OCI-LY1 (cell line): ENCODE data around the gene DNAJB12.
"Not testable (repeated sequence)": the region's sequence is repeated elsewhere in the genome, so short reads cannot be mapped to it uniquely, and the experiment has no call there.

ENCODE experiments used
- H2AFZ ChIP-seq: fragments of 200-600 bp; sonication (generic), shearing (Covaris generic); 2 replicates; pipeline ENCODE4 v1.6.0; 2014; ENCODE audit warnings: antibody characterized with exemption, mild to moderate bottlenecking, low read length
- H3F3A ChIP-seq: fragments of 200-600 bp; sonication (generic), shearing (Covaris generic); 2 replicates; pipeline ENCODE4 v1.6.0; 2014; ENCODE audit warnings: mild to moderate bottlenecking, antibody characterized with exemption, low read length, moderate library complexity; ENCODE audit not compliant: insufficient read depth
- H3K27ac ChIP-seq: fragments of 200-600 bp; sonication (generic); 2 replicates; pipeline ENCODE4 v1.5.1; 2014; ENCODE audit warnings: low read length, mixed run types, mild to moderate bottlenecking, low read depth; ENCODE audit not compliant: poor library complexity, severe bottlenecking
- H3K27me3 ChIP-seq: fragments of 200-600 bp; sonication (generic); 2 replicates; pipeline ENCODE4 v1.6.0; 2014; ENCODE audit warnings: antibody characterized with exemption, mild to moderate bottlenecking, low read length, moderate library complexity; ENCODE audit not compliant: insufficient read depth
- H3K36me3 ChIP-seq: fragments of 200-600 bp; sonication (generic); 2 replicates; pipeline ENCODE4 v1.6.1; 2014; ENCODE audit warnings: mild to moderate bottlenecking, antibody characterized with exemption, low read length, moderate library complexity, mixed read lengths; ENCODE audit not compliant: insufficient read depth
- H3K4me1 ChIP-seq: fragments of 200-600 bp; sonication (generic); 2 replicates; pipeline ENCODE4 v1.5.1; 2014; ENCODE audit warnings: mild to moderate bottlenecking, low read length, moderate library complexity; ENCODE audit not compliant: insufficient read depth, severe bottlenecking
- H3K4me2 ChIP-seq: fragments of 200-600 bp; sonication (generic), shearing (Covaris generic); 2 replicates; pipeline ENCODE4 v1.6.1; 2014; ENCODE audit warnings: low read length
- H3K4me3 ChIP-seq: fragments of 200-600 bp; sonication (generic); 2 replicates; pipeline ENCODE4 v1.5.1; 2014; ENCODE audit warnings: low read length, low read depth, mild to moderate bottlenecking, mixed read lengths; ENCODE audit not compliant: poor library complexity, severe bottlenecking
- H3K79me2 ChIP-seq: fragments of 200-600 bp; shearing (Covaris generic); 2 replicates; pipeline ENCODE4 v1.6.1; 2016; ENCODE audit warnings: mixed run types, low read length, mixed read lengths; ENCODE audit not compliant: insufficient read depth
- H3K9ac ChIP-seq: fragments of 200-600 bp; sonication (generic), shearing (Covaris generic); 2 replicates; pipeline ENCODE4 v1.6.1; 2014; ENCODE audit warnings: mild to moderate bottlenecking, low read length, mixed read lengths
- H3K9me2 ChIP-seq: fragments of 200-600 bp; sonication (generic), shearing (Covaris generic); 2 replicates; pipeline ENCODE4 v1.6.1; 2014; ENCODE audit warnings: low read depth, mild to moderate bottlenecking, low read length, mixed read lengths
- H3K9me3 ChIP-seq: fragments of 200-600 bp; shearing (Covaris generic); 2 replicates; pipeline ENCODE4 v1.6.1; 2014; ENCODE audit warnings: low read length, mixed read lengths
- H4K20me1 ChIP-seq: fragments of 200-600 bp; sonication (generic), shearing (Covaris generic); 2 replicates; pipeline ENCODE4 v1.6.0; 2016; ENCODE audit warnings: mild to moderate bottlenecking, low read length; ENCODE audit not compliant: insufficient read depth
- EZH2 ChIP-seq: fragments of 200-600 bp; sonication (generic), shearing (Covaris generic); IDR thresholded peaks from 2 replicates; pipeline ENCODE4 v1.8.0; 2017; ENCODE audit warnings: borderline replicate concordance, mixed run types, mild to moderate bottlenecking, antibody characterized with exemption, low read length, moderate library complexity, mixed read lengths
- TF ChIP-seq, protein P1 (sequence below): fragments of 200-600 bp; sonication (generic), shearing (Covaris generic); IDR thresholded peaks from 2 replicates; pipeline ENCODE4 v1.5.1; 2017; ENCODE audit warnings: mild to moderate bottlenecking, antibody characterized with exemption, low read length, moderate library complexity, mixed read lengths

The DNAJB12 gene

GRCh38 chr10:72388062-72388461 lies 33.3 kb upstream of the DNAJB12 start:
- peaks cover 8% of the 10 kb centered on the region for H3K4me1 ChIP-seq
- no peaks in the 10 kb centered on the region for H3K36me3 ChIP-seq
- no peak overlapping the region for H3K27ac ChIP-seq
- H3K9ac ChIP-seq, result no peak overlapping the region
- H3K79me2 ChIP-seq, result no peaks in the 10 kb centered on the region
- TF ChIP-seq, protein P1, sequence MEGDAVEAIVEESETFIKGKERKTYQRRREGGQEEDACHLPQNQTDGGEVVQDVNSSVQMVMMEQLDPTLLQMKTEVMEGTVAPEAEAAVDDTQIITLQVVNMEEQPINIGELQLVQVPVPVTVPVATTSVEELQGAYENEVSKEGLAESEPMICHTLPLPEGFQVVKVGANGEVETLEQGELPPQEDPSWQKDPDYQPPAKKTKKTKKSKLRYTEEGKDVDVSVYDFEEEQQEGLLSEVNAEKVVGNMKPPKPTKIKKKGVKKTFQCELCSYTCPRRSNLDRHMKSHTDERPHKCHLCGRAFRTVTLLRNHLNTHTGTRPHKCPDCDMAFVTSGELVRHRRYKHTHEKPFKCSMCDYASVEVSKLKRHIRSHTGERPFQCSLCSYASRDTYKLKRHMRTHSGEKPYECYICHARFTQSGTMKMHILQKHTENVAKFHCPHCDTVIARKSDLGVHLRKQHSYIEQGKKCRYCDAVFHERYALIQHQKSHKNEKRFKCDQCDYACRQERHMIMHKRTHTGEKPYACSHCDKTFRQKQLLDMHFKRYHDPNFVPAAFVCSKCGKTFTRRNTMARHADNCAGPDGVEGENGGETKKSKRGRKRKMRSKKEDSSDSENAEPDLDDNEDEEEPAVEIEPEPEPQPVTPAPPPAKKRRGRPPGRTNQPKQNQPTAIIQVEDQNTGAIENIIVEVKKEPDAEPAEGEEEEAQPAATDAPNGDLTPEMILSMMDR, result no peak
- no peak for TF ChIP-seq EZH2
- H3K4me3 ChIP-seq, result no peak overlapping the region
- no peaks in the 10 kb centered on the region for H3K9me2 ChIP-seq
- H3K9me3 ChIP-seq, result no peaks in the 10 kb centered on the region
- H3K4me2 ChIP-seq, result no peak overlapping the region
- no peak overlapping the region for H2AFZ ChIP-seq
- no peaks in the 10 kb centered on the region for H3F3A ChIP-seq
- no peaks in the 10 kb centered on the region for H4K20me1 ChIP-seq
- H3K27me3 ChIP-seq, result no peaks in the 10 kb centered on the region

- H3K9me3 ChIP-seq, result no peaks in the 10 kb centered on the region
- no peaks in the 10 kb centered on the region for H3F3A ChIP-seq
- H3K36me3 ChIP-seq, result no peaks in the 10 kb centered on the region
- no peak for TF ChIP-seq EZH2
- TF ChIP-seq, protein P1, result no peak
- no peak overlapping the region for H3K27ac ChIP-seq
- H3K27me3 ChIP-seq, result no peaks in the 10 kb centered on the region
- H3K4me2 ChIP-seq, result no peak overlapping the region
- H3K9me2 ChIP-seq, result no peaks in the 10 kb centered on the region
- H3K4me3 ChIP-seq, result no peak overlapping the region
- H3K79me2 ChIP-seq, result no peaks in the 10 kb centered on the region
- no peaks in the 10 kb centered on the region for H4K20me1 ChIP-seq
- no peak overlapping the region for H3K9ac ChIP-seq
- H2AFZ ChIP-seq, result no peak overlapping the region
- peaks cover 8% of the 10 kb centered on the region for H3K4me1 ChIP-seq
Observed at GRCh38 chr10:72386916-72387586, 32.3 kb upstream of the DNAJB12 start.

DNA sequence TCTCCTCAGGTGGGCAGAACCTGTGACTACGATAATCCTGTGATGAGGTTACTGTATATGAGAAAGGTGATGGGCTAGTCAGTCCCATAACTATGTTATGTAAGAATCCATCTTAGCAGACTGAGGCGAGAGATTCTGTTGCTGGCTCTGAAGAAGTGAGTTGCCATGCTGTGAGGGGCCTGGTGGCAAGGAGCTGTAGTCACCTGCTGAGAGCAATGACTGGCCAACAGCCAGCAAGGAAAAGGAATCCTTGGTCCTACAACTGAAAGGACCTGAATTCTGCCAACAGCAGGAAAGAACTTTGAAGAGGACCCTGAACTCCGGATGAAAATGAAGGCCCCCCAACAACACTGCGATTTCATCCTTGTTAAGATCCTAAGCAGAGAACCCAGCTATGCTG lies 31.0 kb upstream of the DNAJB12 start:
- Histone ChIP-seq H4K20me1 (no peaks in the 10 kb centered on the region), H3K4me3 (no peak overlapping the region), H3K36me3 (no peaks in the 10 kb centered on the region), H3K9me2 (no peaks in the 10 kb centered on the region), H3F3A (no peaks in the 10 kb centered on the region), H2AFZ (no peak overlapping the region), H3K4me1 (peaks cover 8% of the 10 kb centered on the region), H3K79me2 (no peaks in the 10 kb centered on the region), H3K9me3 (no peaks in the 10 kb centered on the region), H3K4me2 (no peak overlapping the region), H3K9ac (no peak overlapping the region), H3K27ac (no peak overlapping the region), H3K27me3 (no peaks in the 10 kb centered on the region)
- TF ChIP-seq, protein P1, result no peak
- TF ChIP-seq EZH2, result no peak

DNA sequence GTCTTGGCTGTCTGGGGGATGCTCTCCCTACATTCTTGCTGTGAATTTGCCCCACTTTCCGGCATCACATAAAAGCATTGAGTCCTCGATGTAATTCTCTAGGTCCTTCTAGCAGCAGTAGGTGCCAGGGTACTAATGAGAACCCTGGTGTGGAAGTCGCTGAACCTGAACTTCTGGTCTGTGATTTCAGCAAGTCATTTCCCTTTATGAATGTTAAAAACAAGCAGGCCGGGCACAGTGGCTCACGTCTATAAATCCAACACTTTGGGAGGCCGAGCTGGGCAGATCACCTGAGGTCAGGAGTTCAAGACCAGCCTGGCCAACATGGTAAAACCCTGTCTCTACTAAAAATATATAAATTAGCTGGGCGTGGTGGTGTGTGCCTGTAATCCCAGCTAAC lies 30.3 kb upstream of the DNAJB12 start:
- not testable (repeated sequence) for H3K27ac ChIP-seq, H3K27me3 ChIP-seq, H3K4me1 ChIP-seq, H3F3A ChIP-seq, H3K79me2 ChIP-seq, H3K4me3 ChIP-seq, H3K4me2 ChIP-seq, H3K9me2 ChIP-seq, H3K36me3 ChIP-seq, H2AFZ ChIP-seq, H3K9ac ChIP-seq, H4K20me1 ChIP-seq, H3K9me3 ChIP-seq
